Upper lobe of left lung (tissue), 4 donors: ENCODE measurements around the gene POLN.

Source experiments
- CTCF ChIP-seq, 6 experiments: fragments of 450-650 bp in 4 of 6; fragments of 200-600 bp in 2 of 6; sonication (generic) in 2 of 6; IDR thresholded peaks; one replicate each; pipeline ENCODE4 v1.5.1; 2016 to 2019; ENCODE audit warnings: antibody characterized with exemption in 6 of 6
- EP300 ChIP-seq, 4 donors: sonication (generic); formaldehyde crosslinking; IDR thresholded peaks; one replicate each; pipeline ENCODE4 v1.5.1; 2017; ENCODE audit warnings: antibody characterized with exemption in 4 of 4, control low read depth in 2 of 4
- POLR2A ChIP-seq, 4 donors: fragments of 450-650 bp; IDR thresholded peaks; one replicate each; pipeline ENCODE4 v1.5.1; 2016 to 2017; ENCODE audit warnings: antibody characterized with exemption in 4 of 4, mild to moderate bottlenecking in 2 of 4
- POLR2AphosphoS5 ChIP-seq, 2 donors: sonication (generic); formaldehyde crosslinking; IDR thresholded peaks; one replicate each; pipeline ENCODE4 v1.5.1; 2017; ENCODE audit warnings: antibody characterized with exemption in 2 of 2

- TF ChIP-seq EP300 (IDR thresholded peaks at IDR 0.05), result no peak
- no peak for TF ChIP-seq CTCF (IDR thresholded peaks at IDR 0.05)
- no peak for TF ChIP-seq POLR2A (IDR thresholded peaks at IDR 0.05)
- TF ChIP-seq POLR2AphosphoS5 (IDR thresholded peaks at IDR 0.05), result no peak
Measured at GRCh38 chr4:2125023-2125422, 116.9 kb downstream of the POLN start.
